NCI-H510A treated with DMSO at 0.1 percent for 48 hours (cell line): ENCODE data around the gene HEXD.

ENCODE experiments used
- DNase-seq: peaks from one replicate; lab custom pipeline; 2025; lab: John Stamatoyannopoulos, UW

The HEXD gene

GRCh38 chr17:82489851-82490511, 71.8 kb downstream of the HEXD start:
- peak; percentile 80 for DNase-seq

GRCh38 chr17:82490512-82491195, 72.5 kb downstream of the HEXD start:
- DNase-seq = peak; percentile 80

DNA sequence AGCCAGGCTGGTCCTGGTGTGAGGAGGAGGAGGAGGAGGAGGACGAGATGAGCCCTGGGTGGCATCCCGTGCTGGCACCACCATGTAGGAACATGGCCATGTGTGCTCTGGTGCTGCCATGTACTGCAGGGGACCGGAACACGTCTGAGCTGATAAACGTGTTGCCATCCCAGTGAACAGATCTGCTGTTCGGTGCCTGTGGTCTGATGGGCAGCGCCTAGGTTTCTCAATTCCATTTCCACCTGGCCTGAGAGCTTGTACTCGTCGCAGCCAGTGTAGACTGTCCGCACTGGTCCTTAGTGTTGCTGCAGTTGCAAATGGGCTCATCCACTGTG, 73.0 kb downstream of the HEXD start:
- DNase-seq = no peak

- no peak for DNase-seq
These were observed 73.4 kb downstream of the HEXD start for GRCh38 chr17:82491533-82491932.
